ENCODE measurements around the gene NMNAT2.
"Not testable (repeated sequence)": the region's sequence is repeated elsewhere in the genome, so short reads cannot be mapped to it uniquely, and the experiment has no call there.

NMNAT2 gene

DNA sequence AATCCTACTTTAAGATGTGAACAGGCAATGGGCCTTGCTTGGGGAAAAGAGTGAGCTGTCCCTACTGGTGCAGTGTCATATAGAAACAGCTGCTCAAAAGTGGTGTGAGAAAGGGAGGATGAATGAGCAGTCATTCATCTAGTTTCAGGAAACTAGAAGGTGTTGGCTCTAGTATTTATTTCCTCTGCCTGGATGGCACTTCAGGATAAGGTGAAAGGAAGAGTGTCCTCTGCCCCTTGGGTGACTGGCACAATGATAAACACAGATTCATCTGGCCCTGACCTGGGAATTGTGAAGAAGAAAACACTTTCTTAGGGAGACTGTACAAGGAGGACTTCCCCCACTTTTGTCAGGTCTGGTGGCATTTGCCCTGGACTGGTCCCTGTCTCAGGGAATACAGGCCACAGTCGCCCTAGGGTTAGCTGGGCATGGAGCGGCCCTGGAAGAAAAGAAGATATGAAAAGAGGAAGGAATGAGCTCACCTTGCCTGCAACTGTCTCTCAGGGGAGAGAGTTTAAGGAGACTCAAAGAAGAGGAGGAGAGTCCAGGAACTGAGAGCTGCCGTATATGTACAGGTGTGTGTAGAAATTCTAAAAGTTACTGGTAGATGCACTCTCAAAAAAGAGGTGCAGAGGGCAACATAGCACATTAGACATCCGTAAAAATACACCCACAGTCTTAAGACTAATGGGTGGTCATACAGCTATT is 13.8 kb upstream of the NMNAT2 start (continued):
- no peak for TF ChIP-seq TSHZ2 (CRISPR knock-in tag; IDR thresholded peaks at IDR 0.05)
- TF ChIP-seq, protein P1, sequence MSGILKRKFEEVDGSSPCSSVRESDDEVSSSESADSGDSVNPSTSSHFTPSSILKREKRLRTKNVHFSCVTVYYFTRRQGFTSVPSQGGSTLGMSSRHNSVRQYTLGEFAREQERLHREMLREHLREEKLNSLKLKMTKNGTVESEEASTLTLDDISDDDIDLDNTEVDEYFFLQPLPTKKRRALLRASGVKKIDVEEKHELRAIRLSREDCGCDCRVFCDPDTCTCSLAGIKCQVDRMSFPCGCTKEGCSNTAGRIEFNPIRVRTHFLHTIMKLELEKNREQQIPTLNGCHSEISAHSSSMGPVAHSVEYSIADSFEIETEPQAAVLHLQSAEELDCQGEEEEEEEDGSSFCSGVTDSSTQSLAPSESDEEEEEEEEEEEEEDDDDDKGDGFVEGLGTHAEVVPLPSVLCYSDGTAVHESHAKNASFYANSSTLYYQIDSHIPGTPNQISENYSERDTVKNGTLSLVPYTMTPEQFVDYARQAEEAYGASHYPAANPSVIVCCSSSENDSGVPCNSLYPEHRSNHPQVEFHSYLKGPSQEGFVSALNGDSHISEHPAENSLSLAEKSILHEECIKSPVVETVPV (CRISPR knock-in tag; IDR thresholded peaks at IDR 0.05) = no peak

DNA sequence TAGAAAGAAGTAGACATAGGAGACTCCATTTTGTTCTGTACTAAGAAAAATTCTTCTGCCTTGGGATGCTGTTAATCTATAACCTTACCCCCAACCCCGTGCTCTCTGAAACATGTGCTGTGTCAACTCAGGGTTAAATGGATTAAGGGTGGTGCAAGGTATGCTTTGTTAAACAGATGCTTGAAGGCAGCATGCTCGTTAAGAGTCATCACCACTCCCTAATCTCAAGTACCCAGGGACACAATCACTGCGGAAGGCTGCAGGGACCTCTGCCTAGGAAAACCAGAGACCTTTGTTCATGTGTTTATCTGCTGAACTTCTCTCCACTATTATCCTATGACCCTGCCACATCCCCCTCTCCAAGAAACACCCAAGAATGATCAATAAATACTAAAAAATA is 9.4 kb upstream of the NMNAT2 start:
- ATAC-seq = not testable (repeated sequence)

- no peak for ATAC-seq
- no peak for TF ChIP-seq ARNTL (CRISPR knock-in tag; IDR thresholded peaks at IDR 0.05; ENCODE audit: borderline replicate concordance, low read depth)
- TF ChIP-seq SNAI2 (CRISPR knock-in tag; IDR thresholded peaks at IDR 0.05) = no peak
- no peak for TF ChIP-seq ZFP30 (CRISPR knock-in tag; IDR thresholded peaks at IDR 0.05)
- TF ChIP-seq ESRRG (CRISPR knock-in tag; IDR thresholded peaks at IDR 0.05) = no peak
- TF ChIP-seq, protein P2, sequence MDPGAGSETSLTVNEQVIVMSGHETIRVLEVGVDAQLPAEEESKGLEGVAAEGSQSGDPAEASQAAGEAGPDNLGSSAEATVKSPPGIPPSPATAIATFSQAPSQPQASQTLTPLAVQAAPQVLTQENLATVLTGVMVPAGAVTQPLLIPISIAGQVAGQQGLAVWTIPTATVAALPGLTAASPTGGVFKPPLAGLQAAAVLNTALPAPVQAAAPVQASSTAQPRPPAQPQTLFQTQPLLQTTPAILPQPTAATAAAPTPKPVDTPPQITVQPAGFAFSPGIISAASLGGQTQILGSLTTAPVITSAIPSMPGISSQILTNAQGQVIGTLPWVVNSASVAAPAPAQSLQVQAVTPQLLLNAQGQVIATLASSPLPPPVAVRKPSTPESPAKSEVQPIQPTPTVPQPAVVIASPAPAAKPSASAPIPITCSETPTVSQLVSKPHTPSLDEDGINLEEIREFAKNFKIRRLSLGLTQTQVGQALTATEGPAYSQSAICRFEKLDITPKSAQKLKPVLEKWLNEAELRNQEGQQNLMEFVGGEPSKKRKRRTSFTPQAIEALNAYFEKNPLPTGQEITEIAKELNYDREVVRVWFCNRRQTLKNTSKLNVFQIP (CRISPR knock-in tag; IDR thresholded peaks at IDR 0.05; ENCODE audit: borderline replicate concordance, low read depth) = no peak
- no peak for TF ChIP-seq RARB (CRISPR knock-in tag; IDR thresholded peaks at IDR 0.05)
- no peak for TF ChIP-seq ZNF8 (CRISPR knock-in tag; IDR thresholded peaks at IDR 0.05)
- TF ChIP-seq, protein P3, sequence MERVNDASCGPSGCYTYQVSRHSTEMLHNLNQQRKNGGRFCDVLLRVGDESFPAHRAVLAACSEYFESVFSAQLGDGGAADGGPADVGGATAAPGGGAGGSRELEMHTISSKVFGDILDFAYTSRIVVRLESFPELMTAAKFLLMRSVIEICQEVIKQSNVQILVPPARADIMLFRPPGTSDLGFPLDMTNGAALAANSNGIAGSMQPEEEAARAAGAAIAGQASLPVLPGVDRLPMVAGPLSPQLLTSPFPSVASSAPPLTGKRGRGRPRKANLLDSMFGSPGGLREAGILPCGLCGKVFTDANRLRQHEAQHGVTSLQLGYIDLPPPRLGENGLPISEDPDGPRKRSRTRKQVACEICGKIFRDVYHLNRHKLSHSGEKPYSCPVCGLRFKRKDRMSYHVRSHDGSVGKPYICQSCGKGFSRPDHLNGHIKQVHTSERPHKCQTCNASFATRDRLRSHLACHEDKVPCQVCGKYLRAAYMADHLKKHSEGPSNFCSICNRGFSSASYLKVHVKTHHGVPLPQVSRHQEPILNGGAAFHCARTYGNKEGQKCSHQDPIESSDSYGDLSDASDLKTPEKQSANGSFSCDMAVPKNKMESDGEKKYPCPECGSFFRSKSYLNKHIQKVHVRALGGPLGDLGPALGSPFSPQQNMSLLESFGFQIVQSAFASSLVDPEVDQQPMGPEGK (CRISPR knock-in tag; IDR thresholded peaks at IDR 0.05; ENCODE audit: borderline replicate concordance) = no peak
- no peak for TF ChIP-seq ISL1 (CRISPR knock-in tag; IDR thresholded peaks at IDR 0.05)
- no peak for TF ChIP-seq TOX (CRISPR knock-in tag; IDR thresholded peaks at IDR 0.05; ENCODE audit: borderline replicate concordance)
- no peak for TF ChIP-seq TSHZ2 (CRISPR knock-in tag; IDR thresholded peaks at IDR 0.05)
Measured at GRCh38 chr1:183424691-183425090, 6.5 kb upstream of the NMNAT2 start.

DNA sequence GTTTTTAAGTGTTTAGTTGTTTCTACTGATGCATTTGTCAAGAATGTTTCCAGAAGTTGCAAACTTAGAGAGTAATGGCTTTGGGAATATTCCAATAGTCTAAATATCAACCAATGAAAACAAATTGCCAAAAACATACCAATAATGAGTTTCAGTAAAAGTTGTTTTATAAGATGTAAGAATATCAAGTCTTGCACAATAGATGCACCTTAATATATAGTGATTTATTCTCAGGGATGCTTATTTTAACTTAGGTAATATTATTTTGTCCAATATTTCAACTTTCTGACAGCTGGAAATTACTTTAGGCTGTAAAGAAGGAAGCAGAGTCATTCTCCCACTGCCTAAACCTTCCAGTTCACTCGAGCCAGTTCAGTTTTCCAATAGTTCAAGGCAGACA is 5.4 kb upstream of the NMNAT2 start:
- no peak for TF ChIP-seq GLIS3 (CRISPR knock-in tag; IDR thresholded peaks at IDR 0.05)
- no peak for TF ChIP-seq TSHZ2 (CRISPR knock-in tag; IDR thresholded peaks at IDR 0.05)
- no peak for TF ChIP-seq ZNF8 (CRISPR knock-in tag; IDR thresholded peaks at IDR 0.05)
- TF ChIP-seq ZNF565 (CRISPR knock-in tag; conservative IDR thresholded peaks at IDR 0.05; ENCODE audit: low read depth) = no peak
- no peak for TF ChIP-seq PPARA (CRISPR knock-in tag; IDR thresholded peaks at IDR 0.05; ENCODE audit: borderline replicate concordance)
- TF ChIP-seq RARB (CRISPR knock-in tag; IDR thresholded peaks at IDR 0.05) = no peak
- TF ChIP-seq, protein P3 (CRISPR knock-in tag; IDR thresholded peaks at IDR 0.05; ENCODE audit: borderline replicate concordance) = no peak
- TF ChIP-seq, protein P2 (CRISPR knock-in tag; IDR thresholded peaks at IDR 0.05; ENCODE audit: borderline replicate concordance, low read depth) = no peak
- TF ChIP-seq ISL1 (CRISPR knock-in tag; IDR thresholded peaks at IDR 0.05) = no peak
- no peak for TF ChIP-seq ARNTL (CRISPR knock-in tag; IDR thresholded peaks at IDR 0.05; ENCODE audit: borderline replicate concordance, low read depth)
- no peak for ATAC-seq

Measured in SK-N-SH treated with all-trans-retinoic acid at 6 μM for 48 hours (cell line).